ENCODE data around the gene ENPP4.
"Not testable (repeated sequence)": the region's sequence is repeated elsewhere in the genome, so short reads cannot be mapped to it uniquely, and the experiment has no call there.

ENPP4 gene

DNA sequence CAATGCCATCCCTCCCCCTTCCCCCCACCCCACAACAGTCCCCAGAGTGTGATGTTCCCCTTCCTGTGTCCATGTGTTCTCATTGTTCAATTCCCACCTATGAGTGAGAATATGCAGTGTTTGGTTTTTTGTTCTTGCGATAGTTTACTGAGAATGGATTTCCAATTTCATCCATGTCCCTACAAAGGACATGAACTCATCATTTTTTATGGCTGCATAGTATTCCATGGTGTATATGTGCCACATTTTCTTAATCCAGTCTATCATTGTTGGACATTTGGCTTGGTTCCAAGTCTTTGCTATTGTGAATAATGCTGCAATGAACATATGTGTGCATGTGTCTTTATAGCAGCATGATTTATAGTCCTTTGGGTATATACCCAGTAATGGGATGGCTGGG is 1.5 kb downstream of the ENPP4 start:
- not testable (repeated sequence) for DNase-seq

DNA sequence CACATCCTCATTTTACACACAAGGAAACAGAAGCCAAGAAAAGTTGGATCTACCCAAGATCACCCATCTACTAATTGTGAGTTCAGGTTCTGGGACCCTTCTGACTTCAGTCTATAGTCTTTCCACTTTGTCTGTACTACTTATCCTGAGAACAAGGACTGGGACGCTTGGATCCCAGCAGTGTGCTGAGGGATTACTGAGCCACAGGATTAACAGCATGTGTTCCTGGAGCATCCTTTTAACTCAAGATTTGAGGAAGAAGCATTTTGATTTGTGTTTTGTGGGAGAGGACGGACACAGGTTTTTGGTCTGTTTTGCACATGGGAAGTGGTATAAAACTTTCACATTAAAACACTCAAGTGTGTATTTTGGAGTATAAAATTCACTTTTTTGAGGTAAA is 4.4 kb downstream of the ENPP4 start:
- DNase-seq = no peak

DNA sequence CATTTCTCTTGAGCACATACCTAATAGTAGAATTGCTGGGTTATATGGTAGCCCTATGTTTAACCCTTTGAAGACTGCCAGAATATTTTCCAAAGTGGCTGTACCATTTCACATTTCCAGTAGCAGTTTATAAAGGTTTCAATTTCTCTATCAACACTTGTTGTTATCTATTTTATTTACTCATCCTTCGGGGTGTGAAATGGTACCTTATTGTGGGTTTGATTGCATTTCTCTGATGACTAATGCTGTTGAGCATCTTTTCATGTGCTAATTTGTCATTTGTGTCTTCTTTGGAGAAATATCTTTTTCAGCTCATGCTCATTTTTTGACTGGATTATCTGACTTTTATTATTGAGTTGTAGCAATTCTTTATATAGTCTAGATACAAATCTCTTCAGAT is 5.4 kb downstream of the ENPP4 start:
- DNase-seq = no peak

DNA sequence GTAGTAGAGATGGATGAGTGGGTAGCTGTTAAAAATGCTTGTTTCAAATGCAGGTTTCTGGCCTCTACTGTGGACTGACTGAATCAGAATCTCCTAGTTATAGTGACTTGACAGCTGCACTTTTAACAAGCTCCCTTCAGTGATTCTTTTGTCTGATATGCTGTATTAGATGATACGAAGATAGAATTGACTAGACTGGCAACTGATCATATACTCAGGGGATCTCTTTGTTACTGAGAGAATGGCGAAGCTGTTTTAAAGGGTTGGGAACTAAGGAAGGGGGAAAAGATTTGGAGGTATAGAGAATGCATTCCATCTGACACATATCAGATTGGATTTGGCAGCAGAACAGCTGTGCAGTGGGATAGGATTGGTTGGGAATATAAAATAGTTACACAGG is 7.0 kb downstream of the ENPP4 start:
- no peak for DNase-seq

DNA sequence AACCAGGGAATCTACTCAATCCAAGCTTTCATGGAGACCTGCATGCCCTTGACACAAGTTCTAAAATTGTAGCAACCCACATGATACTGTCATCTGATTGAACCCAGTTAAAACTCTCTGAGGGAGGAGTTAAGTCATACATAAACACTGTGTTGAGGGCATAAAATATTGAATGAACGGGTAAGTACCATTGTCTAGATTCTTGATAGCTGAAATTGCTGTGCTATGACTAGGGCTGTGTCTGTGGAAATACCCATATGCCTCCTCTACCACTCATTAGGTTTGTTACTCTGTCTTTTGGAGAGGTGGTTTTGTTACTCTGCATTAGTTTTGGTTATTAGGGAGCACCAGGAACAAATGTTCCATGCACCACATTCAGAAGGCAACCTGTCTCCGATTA is 7.6 kb downstream of the ENPP4 start:
- DNase-seq = no peak

DNA sequence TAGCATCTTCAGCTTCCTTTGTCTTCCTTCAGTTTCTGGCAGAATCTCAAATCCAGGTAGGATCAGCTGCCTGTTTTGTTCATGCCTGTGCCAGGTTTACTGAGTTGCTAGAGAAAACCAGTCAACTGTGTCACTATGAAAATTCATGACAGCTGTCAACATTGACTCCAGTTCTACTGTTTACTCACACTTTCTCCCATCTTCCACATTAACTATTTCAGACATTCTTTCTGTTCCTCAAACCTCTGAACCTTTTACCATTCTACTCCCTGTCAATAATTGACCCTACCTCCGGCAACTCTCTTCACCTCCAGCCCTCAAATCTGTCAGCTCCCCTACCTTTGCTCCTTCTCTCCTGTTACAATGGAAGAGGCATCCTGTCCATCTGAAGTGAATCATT is 8.5 kb downstream of the ENPP4 start:
- no peak for DNase-seq

DNA sequence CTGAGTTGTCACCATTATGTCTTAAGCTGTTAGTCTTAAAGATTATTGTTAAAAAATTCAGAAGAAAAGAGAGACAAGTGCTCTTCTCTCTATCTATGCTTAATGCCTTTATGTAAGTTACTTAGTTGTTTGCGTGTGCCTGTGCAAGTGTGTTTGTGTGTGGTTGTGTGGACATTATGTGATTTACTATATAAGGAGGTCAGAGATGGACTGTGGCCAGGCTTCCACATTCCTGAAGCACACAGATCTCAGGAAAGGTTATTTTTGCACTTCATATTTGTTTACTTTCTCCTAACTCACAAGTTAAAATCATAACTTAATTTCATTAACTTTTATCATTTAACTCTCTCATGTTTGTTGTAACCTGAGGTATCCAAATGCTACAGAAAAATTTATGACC is 14.5 kb downstream of the ENPP4 start:
- DNase-seq = no peak

DNA sequence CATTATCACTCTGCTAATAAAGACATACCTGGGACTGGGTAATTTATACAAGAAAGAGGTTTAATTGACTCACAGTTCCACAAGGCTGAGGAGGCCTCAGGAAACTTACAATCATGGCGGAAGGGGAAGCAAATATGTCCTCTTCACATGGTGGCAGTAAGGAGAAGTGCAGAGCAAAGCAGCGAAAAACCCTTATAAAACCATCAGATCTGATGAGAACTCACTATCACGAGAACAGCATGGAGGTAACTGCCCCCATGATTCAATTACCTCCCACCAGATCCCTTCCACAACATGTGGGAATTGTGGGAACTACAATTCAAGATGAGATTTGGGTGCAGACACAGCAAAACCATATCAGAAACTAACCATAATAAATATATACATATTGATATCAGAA is 19.3 kb downstream of the ENPP4 start:
- DNase-seq = not testable (repeated sequence)

DNA sequence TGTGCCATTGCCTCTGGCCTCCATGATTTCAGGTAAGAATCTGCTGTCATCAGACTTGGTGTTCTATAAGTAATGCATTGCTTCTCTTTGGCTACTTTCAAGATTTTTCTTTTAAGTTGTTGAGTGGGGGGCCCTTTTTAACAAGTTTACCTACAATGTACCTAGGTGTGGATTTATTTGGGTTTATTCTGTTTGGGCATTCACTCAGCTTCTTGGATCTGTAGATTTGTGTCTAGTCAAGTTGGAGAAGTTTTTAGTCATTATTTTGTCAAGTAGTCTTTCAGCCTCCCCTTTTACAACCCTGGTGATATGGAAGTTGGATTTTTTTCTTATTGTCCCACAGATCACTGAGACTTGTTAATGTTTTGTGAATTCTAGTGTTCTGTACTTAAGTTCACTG is 26.9 kb downstream of the ENPP4 start:
- no peak for DNase-seq

DNA sequence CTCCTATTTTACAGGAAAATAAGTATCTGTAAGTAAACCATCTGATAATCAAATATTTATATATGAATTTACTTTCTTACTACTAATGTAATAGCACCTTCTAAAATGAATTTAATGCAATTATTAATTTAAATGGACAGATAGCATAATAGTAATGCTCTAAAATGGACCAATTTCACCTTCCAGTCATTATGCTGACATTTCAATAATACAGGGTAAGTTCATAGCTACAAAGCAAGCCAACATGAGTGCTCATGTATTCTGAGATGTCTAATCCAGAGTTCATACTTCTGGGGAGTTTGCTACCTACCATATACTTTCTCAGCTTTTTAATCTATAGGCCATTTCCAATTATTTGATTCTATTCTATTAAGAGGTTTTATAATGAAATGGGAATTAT is 29.4 kb downstream of the ENPP4 start:
- DNase-seq = no peak

DNA sequence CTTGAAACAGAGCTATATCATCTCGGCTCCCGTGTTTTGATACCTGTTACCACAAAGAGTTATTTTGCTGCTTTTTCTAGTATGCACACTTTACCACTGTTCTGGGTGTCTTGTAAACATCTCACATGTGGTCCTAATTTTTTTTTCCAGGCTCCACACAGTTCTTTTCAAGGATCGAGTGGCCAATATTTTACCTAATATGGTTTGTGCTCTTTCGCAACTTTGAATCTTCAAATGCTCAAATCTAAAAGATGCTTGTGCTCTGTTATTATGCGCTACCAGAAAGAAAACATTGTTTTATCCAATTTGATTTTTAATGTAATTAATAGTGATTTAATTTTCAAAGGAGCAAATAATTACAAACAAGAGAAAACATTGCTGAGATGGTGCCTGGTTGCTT is 30.3 kb downstream of the ENPP4 start:
- no peak for DNase-seq

DNA sequence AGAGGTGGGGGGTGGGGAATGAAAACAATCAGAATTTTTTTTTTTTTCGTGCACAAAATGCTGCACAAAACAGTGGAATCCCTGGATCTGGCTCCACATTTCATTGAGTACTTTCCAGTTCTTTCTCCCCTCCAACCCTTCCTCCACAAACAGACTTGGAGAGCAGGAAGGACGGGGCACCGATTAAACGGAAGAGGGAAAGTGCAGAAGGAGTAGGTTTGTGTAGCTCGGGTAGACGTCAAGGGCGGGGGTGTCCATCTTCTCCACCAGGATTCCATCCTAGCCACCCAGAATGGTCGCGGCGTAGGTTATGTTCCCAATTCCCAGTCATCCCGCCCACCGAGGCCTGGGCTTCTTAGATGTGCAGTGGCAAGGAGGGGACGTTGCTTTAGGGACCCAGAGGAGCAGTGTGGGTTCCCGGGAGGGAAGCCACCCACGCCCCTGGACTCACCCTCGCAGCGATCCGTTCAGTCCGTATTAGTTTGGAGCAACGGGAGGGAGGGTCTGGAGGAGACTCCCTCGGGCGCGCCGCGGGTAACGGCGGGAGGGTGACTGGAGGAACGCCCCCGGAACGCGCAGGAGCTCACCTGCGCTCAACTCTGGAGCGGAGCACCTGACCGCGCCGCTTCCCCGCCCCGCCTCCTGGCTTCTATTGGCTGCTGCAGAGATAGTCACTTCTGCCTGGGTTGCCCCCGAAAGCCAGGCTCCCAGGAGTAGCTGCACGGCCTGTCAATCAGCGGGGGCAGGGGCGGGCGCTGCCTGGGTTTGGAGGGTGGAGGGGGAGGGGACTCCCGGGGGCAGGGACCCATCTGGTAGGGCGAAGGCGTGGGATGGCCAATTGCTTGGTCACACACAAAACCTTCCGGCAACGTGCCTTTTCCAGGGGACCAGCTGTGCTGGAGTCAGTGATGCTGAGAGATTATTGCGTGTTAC is 40.8 kb downstream of the ENPP4 start, which contains the start of gene ENPP5:
ENPP5 (minus strand) TSS at position 624 of the 933 bp plus-strand sequence. CDS start 2,718 bp downstream, outside the sequence.
- peak; percentile 58 for DNase-seq

DNA sequence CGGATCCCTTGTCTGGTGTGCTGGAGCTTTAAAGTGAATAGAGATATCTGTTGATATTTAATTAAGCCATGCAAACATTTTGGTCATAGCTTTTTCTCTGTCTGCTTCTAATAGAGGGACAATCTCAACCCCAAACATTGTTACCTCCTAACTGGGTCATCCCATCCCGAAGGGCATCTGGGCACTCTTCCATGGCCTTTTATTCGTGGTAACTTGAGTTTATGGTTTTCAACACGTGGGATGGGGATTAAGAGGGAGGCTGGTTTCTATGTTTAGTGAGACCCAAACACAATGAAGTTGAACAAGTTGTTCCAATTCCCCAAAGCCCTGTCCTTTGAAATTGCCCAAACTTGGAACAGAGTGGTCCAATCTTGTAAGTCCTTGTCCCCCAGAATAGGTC is 42.4 kb downstream of the ENPP4 start:
- no peak for DNase-seq

DNA sequence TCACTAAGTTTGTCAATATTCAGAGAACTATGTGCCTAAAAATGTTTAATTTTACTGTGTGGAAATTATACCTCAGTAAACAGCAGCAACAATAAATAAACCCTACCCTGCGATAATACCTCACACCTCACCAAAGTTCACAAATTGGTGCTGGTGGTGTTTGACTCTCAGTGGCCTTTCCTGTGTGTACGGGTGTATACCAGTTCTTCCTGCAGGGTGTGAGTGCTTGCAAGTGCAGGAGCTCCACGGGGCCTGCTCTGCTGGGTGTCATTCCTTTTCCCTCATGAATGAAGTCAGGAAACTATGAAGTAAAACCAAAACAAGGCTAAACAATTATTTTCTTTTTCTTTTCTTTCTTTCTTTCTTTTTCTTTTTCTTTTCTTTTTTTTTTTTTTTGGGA is 45.1 kb downstream of the ENPP4 start:
- no peak for DNase-seq

DNA sequence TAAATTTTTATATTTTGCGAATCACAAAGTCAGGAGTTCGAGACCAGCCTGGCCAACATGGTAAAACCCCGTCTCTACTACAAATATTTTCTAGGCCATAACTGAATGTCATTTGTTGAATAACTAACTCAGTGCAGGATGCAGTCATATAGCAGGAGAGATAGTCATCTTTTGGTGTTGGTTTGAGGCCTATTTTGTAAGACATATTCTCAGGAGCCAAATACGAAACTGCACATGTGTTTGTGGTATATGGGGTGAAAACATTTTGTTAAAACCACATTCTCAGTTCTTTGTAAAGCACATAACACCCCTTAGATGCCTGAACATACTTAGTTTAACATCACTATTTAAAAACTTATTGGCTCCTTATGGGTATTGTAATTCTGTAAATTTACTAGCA is 45.7 kb downstream of the ENPP4 start:
- no peak for DNase-seq

DNA sequence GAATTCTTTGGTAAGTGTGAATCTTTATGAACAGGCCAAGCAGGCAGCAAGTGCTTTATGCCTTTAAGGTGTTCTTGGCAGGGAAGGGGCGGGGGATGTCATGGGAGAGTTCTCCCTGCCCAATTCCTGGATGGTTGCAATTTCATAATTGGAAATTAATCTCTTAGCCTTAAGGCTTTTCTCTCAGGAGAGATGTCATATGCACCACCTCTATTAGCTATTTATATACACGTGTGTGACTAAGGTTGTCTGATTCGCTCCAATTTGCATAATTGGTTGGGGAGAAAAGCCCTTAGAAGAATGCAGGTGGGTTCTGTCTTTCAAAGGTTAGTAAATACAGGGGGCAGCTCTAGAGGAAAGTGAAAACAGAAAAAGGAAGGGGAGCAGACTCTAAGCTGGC is 46.2 kb downstream of the ENPP4 start:
- no peak for DNase-seq

DNA sequence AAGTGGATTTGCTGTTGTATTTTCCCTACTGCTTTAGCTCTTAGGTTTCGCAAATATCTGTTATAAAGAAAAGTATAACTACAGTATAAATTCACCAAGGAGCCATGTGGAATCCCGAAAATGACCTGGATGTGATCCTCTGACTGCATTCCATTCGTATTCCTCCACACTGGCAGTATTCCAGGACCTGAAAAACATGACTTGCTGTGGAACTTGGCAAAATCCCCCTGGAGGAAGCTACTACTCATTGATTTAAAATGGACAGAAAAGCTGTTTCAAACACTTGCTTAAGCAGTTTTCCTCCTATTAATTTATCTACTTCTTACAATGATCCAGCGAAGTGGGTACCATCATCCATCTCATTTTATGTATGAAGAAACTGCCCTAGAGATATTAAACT is 54.3 kb downstream of the ENPP4 start:
- no peak for DNase-seq

DNA sequence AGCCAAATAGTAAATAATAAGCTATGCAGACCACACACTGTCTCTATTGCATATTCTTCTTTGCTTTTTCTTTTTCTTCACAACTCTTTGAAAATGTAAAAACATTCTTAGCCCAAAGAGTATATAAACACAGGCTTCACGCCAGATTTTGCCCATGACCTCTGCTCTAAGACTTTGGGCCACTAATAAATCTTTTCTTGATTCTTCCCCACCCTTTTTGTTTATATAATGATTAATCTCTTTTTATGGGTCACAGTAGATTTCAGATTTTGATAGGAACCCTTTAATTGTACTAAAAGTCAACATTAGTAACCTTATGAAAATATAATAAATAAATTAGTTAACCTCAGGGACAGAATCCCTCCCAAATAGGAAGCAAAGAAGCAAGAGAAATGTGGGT is 56.8 kb downstream of the ENPP4 start:
- no peak for DNase-seq

DNA sequence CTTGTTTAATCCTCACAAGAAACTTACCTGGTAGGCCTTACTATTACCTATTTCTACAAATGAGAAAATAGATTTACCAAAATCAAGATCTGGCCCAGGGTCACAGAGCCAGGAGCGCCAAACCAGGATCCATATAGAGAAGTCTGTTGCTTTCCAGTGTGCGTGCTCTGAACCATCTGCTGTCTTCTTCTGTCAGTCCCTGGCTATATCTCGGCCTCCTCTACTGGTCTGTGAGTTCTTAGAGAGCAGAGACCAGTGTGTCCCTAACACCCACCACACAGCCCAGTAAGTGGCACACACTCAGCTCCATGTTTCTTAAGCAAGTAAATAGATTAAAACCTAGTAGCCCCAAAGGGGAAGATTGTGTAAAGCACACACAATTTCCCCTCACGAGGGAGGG is 59.9 kb downstream of the ENPP4 start:
- no peak for DNase-seq

DNA sequence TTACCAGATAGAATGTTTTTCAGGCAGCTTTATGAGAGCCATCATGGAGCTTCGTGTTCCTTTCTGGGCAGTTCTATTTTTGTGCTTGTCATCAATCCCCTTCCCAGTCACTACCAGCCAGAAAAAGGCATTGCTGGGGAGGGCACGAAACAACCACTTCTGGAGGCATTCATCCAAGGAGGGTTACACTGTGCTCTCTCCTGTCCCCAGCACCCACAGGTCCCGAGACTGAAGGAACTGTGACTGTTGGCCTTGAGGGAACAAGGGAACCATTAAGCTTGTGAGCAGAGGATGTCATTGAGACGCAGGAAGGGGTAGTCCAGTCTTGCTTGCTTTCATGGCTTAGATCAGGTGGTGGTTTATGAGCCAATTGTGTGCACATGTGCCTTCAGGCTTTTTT is 61.1 kb downstream of the ENPP4 start:
- no peak for DNase-seq

DNA sequence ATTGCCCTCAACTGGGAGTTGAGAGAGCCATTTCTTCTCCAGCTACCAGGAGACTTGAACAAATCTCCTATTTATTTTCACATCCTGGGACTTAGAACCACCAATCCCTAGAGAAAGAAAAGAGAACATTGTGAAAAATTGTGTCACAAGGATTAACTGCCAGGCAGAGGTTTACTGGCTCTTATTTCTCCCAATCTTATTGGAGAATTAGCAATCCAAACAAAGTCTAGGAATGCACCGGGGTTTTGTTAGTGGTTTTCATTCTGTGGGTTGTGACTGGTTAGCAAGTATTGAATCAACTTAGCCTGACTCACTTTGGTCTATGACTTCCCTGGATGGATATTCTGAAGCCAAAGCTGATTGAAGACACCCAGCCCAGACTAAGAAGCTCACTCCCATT is 62.2 kb downstream of the ENPP4 start:
- DNase-seq = no peak
